Stimulated activated CD4-positive, alpha-beta T cell treated with anti-CD3 and anti-CD28 coated beads, Interleukin-12 subunit alpha, Interleukin-12 subunit beta, amount 100 ng/mL, for 24 hours (primary cell): ENCODE results near the gene IFNA7.
"Not testable (repeated sequence)": the region's sequence is repeated elsewhere in the genome, so short reads cannot be mapped to it uniquely, and the experiment has no call there.

Experiments used
- DNase-seq, 2 experiments: peaks; one replicate each; pipeline ENCODE4 v3.0.0-alpha.2; 2020; ENCODE audit warnings: low read depth in 2 of 2

IFNA7 gene

GRCh38 chr9:21182810-21183736, 18.9 kb downstream of the IFNA7 start:
- DNase-seq, result not testable (repeated sequence)

GRCh38 chr9:21174671-21175070, 27.3 kb downstream of the IFNA7 start:
- DNase-seq, result no peak

- DNase-seq, result no peak
Measured at GRCh38 chr9:21172156-21172555, 29.8 kb downstream of the IFNA7 start.

- no peak for DNase-seq
Measured at GRCh38 chr9:21171351-21171750, 30.7 kb downstream of the IFNA7 start.

GRCh38 chr9:21166560-21166959, 35.4 kb downstream of the IFNA7 start, which contains the start of gene IFNA21:
TSS of gene IFNA21 (minus strand) at chr9:21166660. CDS start at chr9:21166612, 48 bp downstream.
- DNase-seq, result not testable (repeated sequence)

GRCh38 chr9:21165516-21165915, 36.5 kb downstream of the IFNA7 start:
- no peak for DNase-seq

- no peak for DNase-seq
Measured at GRCh38 chr9:21160178-21160577, 41.8 kb downstream of the IFNA7 start.

GRCh38 chr9:21155501-21155900, 46.5 kb downstream of the IFNA7 start:
- no peak for DNase-seq

GRCh38 chr9:21154018-21154608, 47.9 kb downstream of the IFNA7 start:
- DNase-seq, result no peak

GRCh38 chr9:21153336-21154017, 48.5 kb downstream of the IFNA7 start:
- no peak for DNase-seq
